Endothelial cell of umbilical vein (primary cell): ENCODE data around the gene PNKP. TPM values are rescaled to one million over a fixed set of nuclear protein-coding genes. Genes with fewer than 3 reads are reported as not detected.

Experiments
- BruUV-seq: library from RNA; stranded (reverse); fragments of 400-500 nt; replicated peaks from 2 replicates; lab custom pipeline; 2021; lab: Mats Ljungman, UMichigan
- CTCF ChIA-PET: fragments of 300-600, 350-600 bp; sonication (Branson Sonifier 250); formaldehyde crosslinking; loops from one replicate; lab custom pipeline; 2021; ENCODE audit warnings: antibody characterized with exemption, inconsistent platforms; lab: Charles Lee
- POLR2A ChIA-PET: fragments of 300-600, 350-600 bp; sonication (Branson Sonifier 250); formaldehyde crosslinking; loops from one replicate; lab custom pipeline; 2021; ENCODE audit warnings: antibody characterized with exemption, inconsistent platforms; lab: Charles Lee
- DNase-seq: peaks from one replicate; pipeline ENCODE4 v3.0.0-alpha.2; 2011; ENCODE audit warnings: low read depth, low spot score
- FAIRE-seq: peaks from 2 replicates; lab custom pipeline; 2011; peaks lifted over from hg19 to GRCh38; lab: Jason Lieb, UNC
- H2AFZ ChIP-seq: 2 replicates; pipeline ENCODE4 v1.6.0; 2012; ENCODE audit warnings: low read depth, low read length, control low read depth, inconsistent platforms
- H3K27ac ChIP-seq: 2 replicates; pipeline ENCODE4 v1.5.1; 2011; ENCODE audit warnings: low read depth, mild to moderate bottlenecking, control low read depth, low read length, moderate library complexity; ENCODE audit not compliant: insufficient read depth
- H3K27me3 ChIP-seq, 2 experiments: 2 replicates each; pipeline versions ENCODE4 v1.6.0 to v1.6.1; 2011; ENCODE audit warnings: low read length in 2 of 2, mixed read lengths in 1 of 2; ENCODE audit not compliant: control insufficient read depth in 2 of 2, insufficient read depth in 2 of 2
- H3K36me3 ChIP-seq, 2 experiments: 2 replicates in 1 of 2; 3 replicates in 1 of 2; pipeline ENCODE4 v1.5.1; 2011; ENCODE audit warnings: low read length in 2 of 2, mild to moderate bottlenecking in 1 of 2, moderate library complexity in 1 of 2; ENCODE audit not compliant: control insufficient read depth in 2 of 2, insufficient read depth in 2 of 2; ENCODE audit errors: extremely low read depth in 1 of 2
- H3K4me1 ChIP-seq: 3 replicates; pipeline ENCODE4 v1.5.1; 2011; ENCODE audit warnings: mild to moderate bottlenecking, low read length; ENCODE audit not compliant: control insufficient read depth, insufficient read depth; ENCODE audit errors: extremely low read depth
- H3K4me2 ChIP-seq: 2 replicates; pipeline ENCODE4 v1.6.1; 2011; ENCODE audit warnings: low read length, control low read depth, mixed read lengths; ENCODE audit not compliant: insufficient read depth
- H3K4me3 ChIP-seq, 3 experiments: fragments of 200-600 bp in 1 of 3; sonication (generic), shearing (Covaris generic) in 1 of 3; replicated peaks in 1 of 3; 2 replicates each; pipeline ENCODE4 v1.5.1; 2011 to 2016; ENCODE audit warnings: control low read depth in 3 of 3, low read length in 3 of 3, mild to moderate bottlenecking in 2 of 3, inconsistent platforms in 1 of 3, low read depth in 1 of 3, moderate library complexity in 1 of 3; ENCODE audit not compliant: insufficient read depth in 1 of 3
- H3K79me2 ChIP-seq: 2 replicates; pipeline ENCODE4 v1.6.0; 2012; ENCODE audit warnings: low read length, inconsistent platforms; ENCODE audit not compliant: control insufficient read depth, insufficient read depth
- H3K9ac ChIP-seq: replicated peaks from 2 replicates; pipeline ENCODE3; 2011; ENCODE audit warnings: low read length, control low read depth; ENCODE audit not compliant: insufficient read depth; ENCODE audit errors: extremely low read depth
- H3K9me1 ChIP-seq: replicated peaks from 3 replicates; pipeline ENCODE4 v1.6.0; 2011; ENCODE audit warnings: mild to moderate bottlenecking, low read length; ENCODE audit not compliant: control insufficient read depth, insufficient read depth; ENCODE audit errors: extremely low read depth
- H3K9me3 ChIP-seq: replicated peaks from 2 replicates; pipeline ENCODE4 v1.5.1; 2012; ENCODE audit warnings: low read length, inconsistent platforms; ENCODE audit not compliant: control insufficient read depth, insufficient read depth
- H4K20me1 ChIP-seq: replicated peaks from 2 replicates; pipeline ENCODE3; 2011; ENCODE audit warnings: mild to moderate bottlenecking, low read length; ENCODE audit not compliant: control insufficient read depth, insufficient read depth; ENCODE audit errors: extremely low read depth
- CTCF ChIP-seq, 2 donors: IDR thresholded peaks; 1 replicate in 1 of 2; 2 replicates in 1 of 2; pipeline ENCODE4 v1.5.1; 2011; ENCODE audit warnings: low read length in 2 of 2, mild to moderate bottlenecking in 2 of 2, moderate library complexity in 2 of 2, control low read depth in 1 of 2, inconsistent platforms in 1 of 2, low read depth in 1 of 2; ENCODE audit not compliant: insufficient read depth in 1 of 2; ENCODE audit errors: extremely low read depth in 1 of 2
- GATA2 ChIP-seq: IDR thresholded peaks from 2 replicates; pipeline ENCODE4 v1.7.0; 2011; ENCODE audit warnings: low read depth, mild to moderate bottlenecking, moderate library complexity, mixed read lengths, low read length; ENCODE audit not compliant: insufficient read length, insufficient read depth
- dilution Hi-C: fragments of 300-500 bp; cut with MboI; formaldehyde crosslinking; loops from one replicate; pipeline ENCODE4 v1.15.0; 2019; ENCODE audit warnings: low sequenced_read_pairs; ENCODE audit not compliant: extremely low pct_ligation_motif_present
- intact Hi-C: fragments of 100-400 bp; cut with micrococcal nuclease; formaldehyde crosslinking; loops from one replicate; pipeline ENCODE4 v1.10.0; 2022
- polyA plus RNA-seq, 4 experiments: library from polyadenylated mRNA; depleted of rRNA in 3 of 4; stranded (reverse) in 3 of 4; unstranded in 1 of 4; fragments of >200 nt; gene quantifications; 2 replicates each; pipeline versions ENCODE4 v1.2.1 to v1.2.3, GENCODE V29; 2011 to 2012; ENCODE audit warnings: missing spikeins in 1 of 4
- total RNA-seq: library from RNA; stranded (reverse); gene quantifications from 2 replicates; pipeline ENCODE4 v1.2.3, GENCODE V29; 2021

Gene PNKP
- total and polyA plus RNA-seq, 2 donors (not counting 3 experiments of a cell fraction or from before 2014, with no cell fraction given), result 39.4 to 112 TPM

GRCh38 chr19:49862391-49863253 is 4.8 kb downstream of the PNKP start:
- no peaks in the 10 kb centered on the region for H3K9me1 ChIP-seq
- peaks cover 26% of the 10 kb centered on the region for H3K79me2 ChIP-seq
- H3K36me3 ChIP-seq, result peaks cover 13 to 46% of the 10 kb centered on the region in 2 experiments
- H3K27ac ChIP-seq, result no peak overlapping the region
- FAIRE-seq, result no peak
- ChIA-PET CTCF (no interaction called here), POLR2A (no interaction called here)
- H3K4me2 ChIP-seq, result no peak overlapping the region
- BruUV-seq, result no TSS peak
- intact Hi-C loops, result no loop called here
- TF ChIP-seq GATA2, result no peak
- peak; percentile 24 to 36 for TF ChIP-seq CTCF (IDR thresholded peaks at IDR 0.05; ENCODE audit: extremely low read depth in 1 of 2, insufficient read depth in 1 of 2, low read depth in 1 of 2, low read length in 2 of 2)
- no peaks in the 10 kb centered on the region for H3K9me3 ChIP-seq
- H3K4me1 ChIP-seq, result peaks cover 22% of the 10 kb centered on the region
- no peaks in the 10 kb centered on the region for H3K27me3 ChIP-seq
- dilution Hi-C loops, result no loop called here
- no peak overlapping the region for H3K9ac ChIP-seq
- no peak for DNase-seq
- H2AFZ ChIP-seq, result no peak overlapping the region
- no peak overlapping the region for H3K4me3 ChIP-seq
- H4K20me1 ChIP-seq, result no peaks in the 10 kb centered on the region
